GM19467 (cell line): Measurements from ENCODE around the gene ZNF804A.
A peak's percentile ranks its signal among the peaks of the same experiment; 100 is the strongest.
"Not testable (repeated sequence)": the region's sequence is repeated elsewhere in the genome, so short reads cannot be mapped to it uniquely, and the experiment has no call there.

Experiments
- ATAC-seq: cut with Tn5 transposase; IDR thresholded peaks from one replicate; pipeline ENCODE4 v1.9.1; 2021; ENCODE audit warnings: mild to moderate bottlenecking, moderate library complexity; ENCODE audit not compliant: unreplicated experiment

Gene ZNF804A

GRCh38 chr2:184793176-184793575 is 194.8 kb downstream of the ZNF804A start:
- ATAC-seq, result no peak

DNA sequence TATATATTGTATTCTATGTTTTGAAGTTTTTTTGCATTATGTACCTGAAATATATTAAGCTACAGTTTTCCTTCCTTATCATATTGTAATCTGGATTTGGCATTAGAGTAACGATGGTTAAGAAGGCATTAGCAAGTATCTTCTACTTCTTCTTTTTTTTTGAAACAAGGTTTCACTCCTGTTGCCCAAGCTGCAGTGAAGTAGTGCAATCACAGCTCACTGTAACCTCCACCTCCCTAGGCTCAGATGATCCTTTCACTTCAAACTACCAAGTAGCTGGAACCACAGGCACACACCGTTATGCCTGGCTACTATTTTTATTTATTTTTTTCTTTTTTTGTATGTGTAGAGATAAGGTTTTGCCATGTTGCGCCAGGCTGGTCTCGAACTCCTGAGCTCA is 201.1 kb downstream of the ZNF804A start:
- no peak for ATAC-seq

DNA sequence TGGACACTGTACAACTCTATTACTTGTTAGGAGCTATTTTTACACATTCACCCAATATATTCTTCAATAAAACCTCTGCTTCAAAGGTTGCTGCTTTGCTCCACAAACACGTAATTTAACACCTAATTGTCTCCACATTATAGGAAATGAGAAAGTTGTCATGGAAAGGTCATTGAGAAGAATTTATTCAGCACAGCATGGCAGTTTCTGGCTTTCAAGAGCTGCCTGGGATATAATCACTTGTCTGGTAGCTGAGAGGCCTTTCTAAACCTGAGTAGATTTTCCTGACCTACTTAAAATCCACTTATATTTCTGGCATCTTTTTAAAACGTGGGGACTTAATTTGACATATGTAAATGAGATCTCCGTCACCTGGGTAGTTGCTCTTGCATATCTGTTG is 216.1 kb downstream of the ZNF804A start:
- ATAC-seq, result no peak

GRCh38 chr2:184815824-184816223 is 217.5 kb downstream of the ZNF804A start:
- ATAC-seq, result no peak

DNA sequence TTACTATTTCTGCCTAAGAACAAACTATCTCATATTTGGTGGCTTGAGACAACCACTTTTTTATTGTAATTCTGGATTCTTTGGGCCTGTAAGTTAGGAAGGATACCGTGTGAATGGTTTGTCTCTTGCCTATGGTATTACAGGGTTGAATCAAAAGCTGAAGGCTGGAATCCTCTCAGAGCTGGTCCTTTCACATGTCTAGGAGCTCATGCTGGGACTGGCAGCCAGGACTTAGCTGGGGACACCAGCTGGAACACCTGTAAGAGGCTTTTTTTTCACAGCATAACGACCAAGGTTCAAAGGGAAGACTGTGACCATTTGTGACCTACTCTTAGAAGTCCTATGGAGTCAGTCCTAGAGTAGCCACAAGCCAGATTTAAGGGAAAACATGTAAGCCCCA is 226.3 kb downstream of the ZNF804A start:
- no peak for ATAC-seq

- ATAC-seq, result no peak
Measured at GRCh38 chr2:184830531-184830930, 232.2 kb downstream of the ZNF804A start.

DNA sequence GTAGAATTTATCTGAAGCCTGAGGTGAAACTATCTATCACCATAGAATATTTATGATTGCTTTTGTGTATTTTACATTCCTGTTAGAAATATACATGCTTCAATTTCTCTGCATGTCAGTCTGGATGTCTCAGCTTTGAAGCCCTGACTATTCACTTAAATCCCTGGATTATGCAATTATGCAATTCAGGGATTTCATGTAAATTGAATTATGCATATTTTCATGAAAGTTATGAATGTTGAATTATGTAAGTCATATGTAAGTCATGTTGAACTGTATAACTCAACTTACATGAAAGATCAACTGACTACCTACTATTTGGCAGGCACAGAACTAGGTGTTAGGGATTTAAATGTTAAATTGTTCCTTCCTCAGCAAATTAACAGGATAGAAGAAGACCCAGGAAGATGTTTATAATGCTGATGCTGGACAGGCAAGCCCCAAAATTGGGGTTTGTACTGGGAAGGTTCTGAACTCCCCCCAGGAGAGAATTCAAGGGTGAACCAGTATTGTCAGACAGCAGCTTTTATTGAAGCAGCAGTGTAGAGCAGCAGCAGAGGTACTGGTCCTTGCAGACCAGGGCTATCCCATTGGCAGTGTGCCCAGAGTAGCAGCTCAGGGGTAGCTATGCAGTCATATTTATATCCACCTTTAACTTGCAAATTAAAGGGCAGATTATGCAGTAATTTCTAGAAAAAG is 236.5 kb downstream of the ZNF804A start:
- no peak for ATAC-seq

DNA sequence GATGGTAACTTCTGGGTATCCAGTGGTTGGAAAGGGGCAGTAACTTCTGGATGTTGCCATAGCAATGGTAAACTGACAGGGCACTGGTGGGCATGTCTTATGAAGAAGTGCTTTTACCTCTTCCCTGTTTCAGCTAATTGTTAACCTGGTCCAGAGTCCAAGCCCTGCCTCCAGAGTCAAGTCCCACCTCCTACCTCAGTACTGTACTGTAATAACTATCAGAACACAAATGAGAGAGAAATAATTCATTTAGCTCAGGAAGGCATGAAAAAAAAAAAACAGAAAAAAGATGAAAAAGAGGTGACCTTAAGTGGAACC is 237.0 kb downstream of the ZNF804A start:
- ATAC-seq, result no peak

DNA sequence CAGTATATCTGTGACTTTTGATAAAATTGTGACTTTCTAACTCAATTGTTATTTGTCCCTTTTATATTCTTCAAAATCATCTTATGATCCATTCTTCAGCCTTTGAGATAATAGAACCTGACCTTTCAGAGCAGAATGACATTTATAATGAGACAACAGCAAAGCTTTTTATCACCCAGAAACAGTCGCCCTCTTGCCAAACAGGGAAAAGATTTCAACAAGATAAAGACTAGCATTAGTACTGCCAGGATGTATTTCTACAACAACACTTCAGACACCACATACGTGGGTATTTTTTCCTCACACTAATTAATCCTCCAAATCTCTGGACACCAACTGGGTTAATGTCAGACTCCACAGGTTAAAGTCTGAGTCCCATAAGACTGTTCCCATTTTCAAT is 249.0 kb downstream of the ZNF804A start:
- no peak for ATAC-seq

GRCh38 chr2:184849516-184849915 is 251.2 kb downstream of the ZNF804A start:
- no peak for ATAC-seq

- no peak for ATAC-seq
Measured at GRCh38 chr2:184851576-184851975, 253.2 kb downstream of the ZNF804A start.

DNA sequence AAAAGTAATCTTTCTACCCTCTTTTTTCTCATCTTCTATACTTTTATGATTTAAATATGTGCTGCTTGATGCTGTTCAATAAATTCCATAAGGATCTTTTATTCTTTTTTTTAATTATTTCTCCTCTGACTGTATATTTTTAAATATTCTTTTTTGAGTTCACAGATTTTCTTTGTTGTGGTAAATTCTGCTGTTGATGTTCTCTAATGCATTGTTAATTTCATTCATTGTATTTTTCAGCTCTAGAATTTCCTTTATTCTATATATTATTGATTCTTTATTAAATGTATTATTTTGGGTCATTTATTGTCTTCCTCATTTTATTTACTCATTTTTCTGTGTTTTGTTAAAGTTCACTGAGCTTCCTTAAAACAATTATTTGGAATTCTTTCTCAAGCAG is 260.9 kb downstream of the ZNF804A start:
- no peak for ATAC-seq

DNA sequence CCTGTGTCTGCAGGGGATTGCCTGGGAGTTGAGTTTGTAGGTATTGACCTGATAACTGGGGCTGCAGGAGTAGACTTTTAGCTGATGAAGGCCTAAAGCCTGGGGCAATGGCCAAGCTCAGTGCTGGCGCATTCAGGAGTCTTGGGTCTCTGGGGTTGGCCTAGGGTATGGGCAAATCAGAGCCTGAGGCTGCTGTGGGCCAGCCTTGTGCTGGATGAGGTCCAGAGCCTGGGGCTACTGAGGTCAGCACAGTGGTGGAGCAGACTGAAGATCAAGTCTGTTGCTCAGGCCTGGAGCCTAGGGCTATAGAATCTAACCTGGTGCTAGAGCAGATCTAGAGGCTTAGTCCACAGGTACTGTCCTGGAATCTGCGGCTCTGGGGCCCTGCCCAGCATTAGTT is 262.4 kb downstream of the ZNF804A start:
- no peak for ATAC-seq

DNA sequence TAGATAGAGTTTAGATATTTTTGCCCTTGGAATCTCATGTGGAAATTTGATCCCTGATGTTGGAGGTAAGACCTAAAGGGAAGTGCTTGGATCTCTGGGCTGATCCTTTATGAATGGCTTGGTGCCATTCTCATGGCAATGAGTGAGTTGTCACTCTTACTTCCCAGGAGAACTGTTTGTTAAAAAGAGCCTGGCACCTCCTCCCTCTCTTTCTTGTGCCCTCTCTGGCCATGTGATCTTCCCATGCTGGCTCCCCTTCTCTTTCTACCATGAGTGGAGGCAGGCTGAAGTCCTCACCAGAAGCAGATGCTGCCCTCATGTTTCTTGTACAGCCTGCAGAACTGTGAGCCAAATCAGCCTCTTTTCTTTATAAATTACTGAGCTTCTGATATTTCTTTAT is 276.9 kb downstream of the ZNF804A start:
- no peak for ATAC-seq

DNA sequence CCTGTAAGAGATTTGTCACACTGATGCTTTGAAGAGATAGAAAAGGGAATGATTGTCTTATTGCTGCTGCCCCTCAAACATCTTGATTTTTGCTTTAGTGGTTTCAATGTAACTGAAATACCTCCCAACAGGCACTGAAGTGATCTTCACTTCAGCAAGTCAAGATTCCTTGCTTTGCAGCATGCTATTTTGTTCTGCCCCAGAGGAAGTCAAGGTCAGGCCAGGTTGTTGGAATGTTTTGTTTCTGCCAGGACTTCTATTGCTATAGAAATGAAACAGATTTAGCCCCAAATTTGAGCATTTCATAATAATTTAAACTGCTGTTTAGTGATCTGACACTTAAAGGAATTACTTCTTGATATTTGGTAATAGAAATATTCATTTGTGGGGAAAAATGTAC is 277.6 kb downstream of the ZNF804A start:
- ATAC-seq, result no peak

DNA sequence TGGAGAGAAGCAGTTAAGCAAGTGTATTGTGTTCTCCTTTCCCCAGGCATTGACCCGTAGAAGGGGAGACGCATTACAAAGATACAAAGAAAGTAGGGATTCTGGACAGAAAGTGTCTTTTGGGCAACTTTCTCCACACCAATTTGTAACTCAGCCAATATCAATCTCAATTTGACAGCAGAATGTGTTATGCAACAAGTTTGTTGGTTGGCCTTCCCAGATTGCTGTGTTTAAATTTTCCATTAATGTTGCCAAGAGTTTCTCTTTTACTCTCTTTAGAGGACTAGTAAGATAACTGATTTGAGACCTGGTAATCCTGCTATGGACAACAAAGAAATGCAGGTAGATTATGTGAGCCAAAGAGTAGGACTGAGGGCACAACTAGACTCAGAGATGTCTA is 279.6 kb downstream of the ZNF804A start:
- no peak for ATAC-seq

DNA sequence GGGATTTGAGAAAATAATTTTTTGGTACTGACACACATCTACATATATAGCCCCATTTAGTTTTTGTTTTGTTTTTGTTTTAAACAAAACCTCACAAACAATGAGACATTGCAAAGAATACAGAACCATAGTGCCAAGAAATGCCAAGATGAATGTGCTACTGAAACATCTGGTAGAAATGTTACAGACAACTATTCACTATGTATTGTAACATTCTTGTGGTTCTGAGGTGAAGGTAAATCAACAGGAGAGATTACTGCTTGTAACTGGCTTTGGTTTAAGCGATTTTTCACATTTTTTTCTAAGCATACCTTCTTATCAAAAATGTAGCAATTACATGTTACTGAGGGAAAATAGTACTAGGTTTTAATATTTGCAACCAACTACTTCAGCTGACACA is 281.3 kb downstream of the ZNF804A start:
- no peak for ATAC-seq

DNA sequence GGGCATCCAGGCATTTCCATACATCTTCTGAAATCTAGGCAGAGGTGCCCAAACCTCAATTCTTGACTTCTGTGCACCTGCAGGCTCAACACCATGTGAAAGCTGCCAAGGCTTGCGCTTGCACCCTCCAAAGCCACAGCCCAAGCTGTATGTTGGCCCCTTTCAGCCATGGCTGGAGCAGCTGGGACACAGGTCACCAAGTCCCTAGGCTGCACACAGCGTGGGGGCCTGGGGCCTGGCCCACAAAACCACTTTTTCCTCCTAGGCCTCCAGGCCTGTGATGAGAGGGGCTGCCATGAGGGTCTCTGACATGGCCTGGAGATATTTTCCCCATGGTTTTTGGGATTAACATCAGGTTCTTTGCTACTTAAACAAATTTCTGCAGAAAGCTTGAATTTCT is 288.3 kb downstream of the ZNF804A start:
- ATAC-seq, result not testable (repeated sequence)

DNA sequence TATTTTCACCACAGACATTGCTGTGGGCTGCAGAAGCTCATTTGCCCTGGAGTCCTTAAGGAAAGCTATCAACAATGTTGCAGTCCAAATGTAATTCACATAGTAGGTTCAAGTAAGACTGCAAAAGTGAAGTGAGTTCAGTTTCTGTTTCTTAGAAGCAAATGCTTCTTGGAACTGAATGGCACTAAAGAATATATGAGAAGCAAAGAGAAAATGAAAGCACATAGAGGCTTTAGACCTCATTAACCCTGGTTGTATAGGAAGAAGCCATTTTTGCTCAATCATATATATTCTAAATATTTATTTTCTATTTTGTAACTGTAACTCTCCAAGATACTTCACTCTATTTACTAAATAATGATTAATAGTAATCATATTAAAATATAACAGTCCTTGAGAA is 292.0 kb downstream of the ZNF804A start:
- ATAC-seq, result peak; percentile 73

DNA sequence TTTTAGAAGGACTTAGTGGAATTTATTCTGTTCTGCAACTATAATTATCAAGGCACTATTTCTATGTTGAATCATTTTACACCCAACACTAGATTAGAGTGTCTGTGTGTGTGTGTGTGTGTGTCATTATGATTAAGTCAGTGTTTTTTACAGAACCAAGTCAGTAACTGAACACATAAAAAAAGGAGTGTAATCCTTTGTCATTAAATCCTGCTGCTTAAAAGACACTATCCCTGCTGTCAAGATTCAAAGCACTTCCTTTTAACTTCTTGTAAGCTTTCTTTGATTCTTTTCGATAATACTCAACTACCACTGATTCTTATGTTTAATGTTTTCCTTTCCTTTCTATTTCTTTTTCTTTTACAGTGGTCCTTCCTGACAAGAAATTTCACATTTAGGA is 306.7 kb downstream of the ZNF804A start:
- no peak for ATAC-seq

- no peak for ATAC-seq
Measured at GRCh38 chr2:184906160-184906559, 307.8 kb downstream of the ZNF804A start.

DNA sequence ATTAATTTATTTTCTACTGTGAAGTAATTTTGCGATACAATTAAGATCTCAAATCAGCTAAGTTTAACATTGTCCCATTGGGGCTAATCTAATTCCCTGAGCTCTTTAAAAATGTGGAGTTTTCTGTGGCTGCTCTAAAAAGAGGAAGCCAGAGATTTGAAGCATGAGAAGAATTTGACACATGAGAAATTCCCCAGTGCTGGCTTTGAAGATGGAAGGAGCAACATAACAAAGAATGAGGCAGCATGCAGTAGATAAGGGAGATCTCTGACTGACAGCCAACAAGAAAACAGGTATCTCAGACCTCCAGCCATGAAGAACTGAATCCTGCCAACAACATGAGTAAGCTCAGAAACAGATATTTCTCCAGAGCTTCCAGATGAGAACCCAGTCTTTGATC is 308.4 kb downstream of the ZNF804A start:
- ATAC-seq, result no peak

GRCh38 chr2:184908966-184909365 is 310.6 kb downstream of the ZNF804A start:
- ATAC-seq, result no peak
